ENCODE data around the gene EGFL7. TPM values are rescaled to one million over a fixed set of nuclear protein-coding genes. Genes with fewer than 3 reads are reported as not detected.

The EGFL7 gene
- total and polyA plus RNA-seq, 2 of the 13 experiments (the other 11 are each of a cell fraction or from before 2014, with no cell fraction given) = 0.20 to 5.1 TPM

DNA sequence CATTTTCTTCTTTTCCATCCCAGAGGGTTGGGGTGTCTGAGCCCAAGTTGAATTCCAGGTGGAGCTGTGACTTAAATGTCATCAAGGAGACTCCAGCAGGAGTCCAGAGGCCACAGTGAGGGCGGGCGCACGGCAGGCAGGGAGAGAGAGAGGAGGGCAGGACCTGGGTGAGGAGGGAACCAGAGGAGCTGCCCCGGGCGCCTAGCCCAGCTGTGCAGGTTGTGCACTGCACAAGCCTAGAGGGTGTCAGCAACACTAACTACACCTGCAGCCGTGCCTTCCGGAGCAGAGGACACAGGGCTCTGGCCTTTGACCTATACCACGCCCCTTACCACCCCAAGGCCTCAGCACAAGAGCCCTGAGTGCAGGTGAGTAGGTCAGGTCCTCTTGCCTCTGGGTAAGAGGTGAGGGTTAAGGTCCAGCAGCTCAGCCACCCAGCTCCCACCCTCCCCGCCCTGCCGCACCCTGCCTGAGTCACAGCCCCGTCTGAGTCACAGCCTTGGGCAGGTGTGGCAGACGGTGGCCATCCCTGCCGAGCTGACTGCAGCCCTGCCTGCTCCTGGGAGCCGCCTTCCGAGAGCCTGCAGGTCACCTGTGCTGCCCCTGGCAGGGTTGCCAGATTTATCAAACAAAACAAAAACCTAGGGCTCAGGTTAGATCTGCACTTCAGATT lies 30.9 kb downstream of the EGFL7 start (continued):
- TF ChIP-seq SP1 (IDR thresholded peaks at IDR 0.05) = no peak
- peak; percentile 32; the same call in 1 of the 2 replicates for TF ChIP-seq SP1 (CRISPR knock-in tag; IDR thresholded peaks at IDR 0.05)
- TF ChIP-seq ZNF572 (CRISPR knock-in tag; IDR thresholded peaks at IDR 0.05) = no peak; the same call in 1 of the 2 replicates
- 0 out of 2 replicates have a peak, but pooled peaks have one; percentile 73 for TF ChIP-seq ZNF430 (CRISPR knock-in tag; IDR thresholded peaks at IDR 0.05)
- TF ChIP-seq ZNF33A (CRISPR knock-in tag; IDR thresholded peaks at IDR 0.05; ENCODE audit: borderline replicate concordance) = no peak
- TF ChIP-seq TARDBP (CRISPR knock-in tag; IDR thresholded peaks at IDR 0.05) = peak; percentile 84; the same call in 1 of the 2 replicates
- no peak for TF ChIP-seq ZNF558 (CRISPR knock-in tag; IDR thresholded peaks at IDR 0.05; ENCODE audit: borderline replicate concordance)
- peak; percentile 69; the same call in 1 of the 2 replicates for TF ChIP-seq PCBP1 (IDR thresholded peaks at IDR 0.05; ENCODE audit: borderline replicate concordance, low read depth, low read length)
- TF ChIP-seq PHF8 (CRISPR knock-in tag; IDR thresholded peaks at IDR 0.05) = no peak
- TF ChIP-seq ZNF496 (CRISPR knock-in tag; IDR thresholded peaks at IDR 0.05; ENCODE audit: insufficient replicate concordance) = no peak
- no peak for TF ChIP-seq ZC3H13 (CRISPR knock-in tag; IDR thresholded peaks at IDR 0.05)
- no peak for TF ChIP-seq RARG (CRISPR knock-in tag; IDR thresholded peaks at IDR 0.05; ENCODE audit: low read depth)
- TF ChIP-seq IRF2 (CRISPR knock-in tag; IDR thresholded peaks at IDR 0.05) = peak; percentile 43; the same call in 1 of the 2 replicates
- TF ChIP-seq, protein P1, sequence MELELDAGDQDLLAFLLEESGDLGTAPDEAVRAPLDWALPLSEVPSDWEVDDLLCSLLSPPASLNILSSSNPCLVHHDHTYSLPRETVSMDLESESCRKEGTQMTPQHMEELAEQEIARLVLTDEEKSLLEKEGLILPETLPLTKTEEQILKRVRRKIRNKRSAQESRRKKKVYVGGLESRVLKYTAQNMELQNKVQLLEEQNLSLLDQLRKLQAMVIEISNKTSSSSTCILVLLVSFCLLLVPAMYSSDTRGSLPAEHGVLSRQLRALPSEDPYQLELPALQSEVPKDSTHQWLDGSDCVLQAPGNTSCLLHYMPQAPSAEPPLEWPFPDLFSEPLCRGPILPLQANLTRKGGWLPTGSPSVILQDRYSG (CRISPR knock-in tag; IDR thresholded peaks at IDR 0.05) = no peak
- 0 out of 2 replicates have a peak, but pooled peaks have one; percentile 71 for TF ChIP-seq JUNB (CRISPR knock-in tag; IDR thresholded peaks at IDR 0.05; ENCODE audit: borderline replicate concordance)
- TF ChIP-seq ZFP36L1 (CRISPR knock-in tag; IDR thresholded peaks at IDR 0.05) = no peak
- no peak for TF ChIP-seq SRY (CRISPR knock-in tag; IDR thresholded peaks at IDR 0.05)
- TF ChIP-seq STAG1 (CRISPR knock-in tag; IDR thresholded peaks at IDR 0.05) = no peak
- TF ChIP-seq ZSCAN22 (CRISPR knock-in tag; IDR thresholded peaks at IDR 0.05) = no peak
- TF ChIP-seq, protein P2, sequence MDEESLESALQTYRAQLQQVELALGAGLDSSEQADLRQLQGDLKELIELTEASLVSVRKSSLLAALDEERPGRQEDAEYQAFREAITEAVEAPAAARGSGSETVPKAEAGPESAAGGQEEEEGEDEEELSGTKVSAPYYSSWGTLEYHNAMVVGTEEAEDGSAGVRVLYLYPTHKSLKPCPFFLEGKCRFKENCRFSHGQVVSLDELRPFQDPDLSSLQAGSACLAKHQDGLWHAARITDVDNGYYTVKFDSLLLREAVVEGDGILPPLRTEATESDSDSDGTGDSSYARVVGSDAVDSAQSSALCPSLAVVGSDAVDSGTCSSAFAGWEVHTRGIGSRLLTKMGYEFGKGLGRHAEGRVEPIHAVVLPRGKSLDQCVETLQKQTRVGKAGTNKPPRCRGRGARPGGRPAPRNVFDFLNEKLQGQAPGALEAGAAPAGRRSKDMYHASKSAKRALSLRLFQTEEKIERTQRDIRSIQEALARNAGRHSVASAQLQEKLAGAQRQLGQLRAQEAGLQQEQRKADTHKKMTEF (CRISPR knock-in tag; IDR thresholded peaks at IDR 0.05) = peak; percentile 68; the same call in 1 of the 2 replicates
- TF ChIP-seq ZNF317 (CRISPR knock-in tag; IDR thresholded peaks at IDR 0.05) = peak; percentile 40; the same call in 1 of the 2 replicates
- TF ChIP-seq, protein P3, sequence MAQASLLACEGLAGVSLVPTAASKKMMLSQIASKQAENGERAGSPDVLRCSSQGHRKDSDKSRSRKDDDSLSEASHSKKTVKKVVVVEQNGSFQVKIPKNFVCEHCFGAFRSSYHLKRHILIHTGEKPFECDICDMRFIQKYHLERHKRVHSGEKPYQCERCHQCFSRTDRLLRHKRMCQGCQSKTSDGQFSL (CRISPR knock-in tag; IDR thresholded peaks at IDR 0.05) = no peak
- TF ChIP-seq EP300 (IDR thresholded peaks at IDR 0.05; ENCODE audit: low read depth in 2 of 2, low read length in 2 of 2) = peak in 1 of 2 experiments; percentile 49; a peak in 2 of 4 replicates
- no peak for TF ChIP-seq EP300 (CRISPR knock-in tag; IDR thresholded peaks at IDR 0.05; ENCODE audit: borderline replicate concordance)
- TF ChIP-seq, protein P4, sequence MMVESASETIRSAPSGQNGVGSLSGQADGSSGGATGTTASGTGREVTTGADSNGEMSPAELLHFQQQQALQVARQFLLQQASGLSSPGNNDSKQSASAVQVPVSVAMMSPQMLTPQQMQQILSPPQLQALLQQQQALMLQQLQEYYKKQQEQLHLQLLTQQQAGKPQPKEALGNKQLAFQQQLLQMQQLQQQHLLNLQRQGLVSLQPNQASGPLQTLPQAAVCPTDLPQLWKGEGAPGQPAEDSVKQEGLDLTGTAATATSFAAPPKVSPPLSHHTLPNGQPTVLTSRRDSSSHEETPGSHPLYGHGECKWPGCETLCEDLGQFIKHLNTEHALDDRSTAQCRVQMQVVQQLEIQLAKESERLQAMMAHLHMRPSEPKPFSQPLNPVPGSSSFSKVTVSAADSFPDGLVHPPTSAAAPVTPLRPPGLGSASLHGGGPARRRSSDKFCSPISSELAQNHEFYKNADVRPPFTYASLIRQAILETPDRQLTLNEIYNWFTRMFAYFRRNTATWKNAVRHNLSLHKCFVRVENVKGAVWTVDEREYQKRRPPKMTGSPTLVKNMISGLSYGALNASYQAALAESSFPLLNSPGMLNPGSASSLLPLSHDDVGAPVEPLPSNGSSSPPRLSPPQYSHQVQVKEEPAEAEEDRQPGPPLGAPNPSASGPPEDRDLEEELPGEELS (CRISPR knock-in tag; IDR thresholded peaks at IDR 0.05) = peak; percentile 74; the same call in 1 of the 2 replicates
- TF ChIP-seq GFI1 (CRISPR knock-in tag; IDR thresholded peaks at IDR 0.05; ENCODE audit: borderline replicate concordance) = 0 out of 2 replicates have a peak, but pooled peaks have one; percentile 15
- TF ChIP-seq ZNF570 (CRISPR knock-in tag; IDR thresholded peaks at IDR 0.05; ENCODE audit: borderline replicate concordance) = no peak

Measured in HepG2 (cell line).